ENCODE data around the gene PEX7.

DNA sequence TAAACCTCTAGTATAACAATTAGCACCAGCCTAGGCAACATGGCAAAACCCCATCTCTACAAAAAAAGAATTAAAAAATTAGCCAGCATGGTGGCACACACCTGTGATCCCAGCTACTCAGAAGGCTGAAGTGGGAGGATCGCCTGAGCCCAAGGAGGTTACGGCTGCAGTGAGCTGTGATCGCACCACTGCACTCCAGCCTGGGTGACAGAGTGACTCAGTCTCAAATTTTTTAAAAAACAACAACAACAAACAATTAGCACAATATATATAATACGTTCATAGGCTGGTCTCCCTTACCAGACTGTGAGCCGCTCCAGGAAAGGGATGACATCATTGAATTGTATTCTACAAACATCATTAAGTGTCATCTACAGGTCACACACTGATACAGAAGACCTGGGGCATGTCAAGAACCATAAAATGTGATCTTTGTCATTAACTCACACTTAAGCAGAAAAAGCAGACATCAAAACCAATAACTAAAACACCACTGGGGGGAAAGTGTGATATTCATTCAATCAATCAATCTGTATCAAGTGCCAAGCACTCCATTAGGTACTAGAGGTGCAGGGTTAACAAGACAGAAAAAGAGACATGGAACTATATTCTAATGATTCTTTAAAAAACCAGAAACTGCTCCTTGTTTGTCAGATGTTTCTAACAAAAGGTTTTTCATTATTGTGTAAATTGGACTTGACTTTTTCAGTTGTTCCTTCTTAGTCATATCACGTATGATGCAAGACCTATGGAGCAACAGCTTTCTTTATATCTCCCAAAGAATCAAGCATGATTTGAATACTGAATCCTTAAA is 48.0 kb upstream of the PEX7 start:
- TF ChIP-seq, protein P1, sequence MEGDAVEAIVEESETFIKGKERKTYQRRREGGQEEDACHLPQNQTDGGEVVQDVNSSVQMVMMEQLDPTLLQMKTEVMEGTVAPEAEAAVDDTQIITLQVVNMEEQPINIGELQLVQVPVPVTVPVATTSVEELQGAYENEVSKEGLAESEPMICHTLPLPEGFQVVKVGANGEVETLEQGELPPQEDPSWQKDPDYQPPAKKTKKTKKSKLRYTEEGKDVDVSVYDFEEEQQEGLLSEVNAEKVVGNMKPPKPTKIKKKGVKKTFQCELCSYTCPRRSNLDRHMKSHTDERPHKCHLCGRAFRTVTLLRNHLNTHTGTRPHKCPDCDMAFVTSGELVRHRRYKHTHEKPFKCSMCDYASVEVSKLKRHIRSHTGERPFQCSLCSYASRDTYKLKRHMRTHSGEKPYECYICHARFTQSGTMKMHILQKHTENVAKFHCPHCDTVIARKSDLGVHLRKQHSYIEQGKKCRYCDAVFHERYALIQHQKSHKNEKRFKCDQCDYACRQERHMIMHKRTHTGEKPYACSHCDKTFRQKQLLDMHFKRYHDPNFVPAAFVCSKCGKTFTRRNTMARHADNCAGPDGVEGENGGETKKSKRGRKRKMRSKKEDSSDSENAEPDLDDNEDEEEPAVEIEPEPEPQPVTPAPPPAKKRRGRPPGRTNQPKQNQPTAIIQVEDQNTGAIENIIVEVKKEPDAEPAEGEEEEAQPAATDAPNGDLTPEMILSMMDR (conservative IDR thresholded peaks at IDR 0.05 in 1 of 2, IDR thresholded peaks at IDR 0.05 in 1 of 2; ENCODE audit: low read depth in 1 of 2, low read length in 2 of 2): no peak
- TF ChIP-seq EZH2 (IDR thresholded peaks at IDR 0.05; ENCODE audit: low read length, missing control alignments): no peak

Measured in fibroblast of lung (primary cell).